HG03378 (cell line): Measurements from ENCODE around the gene SCYL1.
A peak's percentile ranks its signal among the peaks of the same experiment; 100 is the strongest.
"Not testable (repeated sequence)": the region's sequence is repeated elsewhere in the genome, so short reads cannot be mapped to it uniquely, and the experiment has no call there.

Source experiments
- ATAC-seq: cut with Tn5 transposase; IDR thresholded peaks from one replicate; pipeline ENCODE4 v1.9.1; 2021; ENCODE audit warnings: mild to moderate bottlenecking, moderate library complexity; ENCODE audit not compliant: unreplicated experiment

The SCYL1 gene

GRCh38 chr11:65504674-65505465, 20.0 kb upstream of the SCYL1 start:
- ATAC-seq, result no peak

- ATAC-seq, result no peak
Measured at GRCh38 chr11:65505466-65506289, 19.2 kb upstream of the SCYL1 start.

GRCh38 chr11:65506290-65506771, 18.6 kb upstream of the SCYL1 start:
- ATAC-seq, result no peak

GRCh38 chr11:65506772-65507505, 17.9 kb upstream of the SCYL1 start:
- ATAC-seq, result peak; percentile 22

GRCh38 chr11:65512311-65512710, 12.6 kb upstream of the SCYL1 start:
- not testable (repeated sequence) for ATAC-seq

- ATAC-seq, result no peak
Measured at GRCh38 chr11:65516135-65516968, 8.5 kb upstream of the SCYL1 start.

- not testable (repeated sequence) for ATAC-seq
Measured at GRCh38 chr11:65518941-65519549, 5.8 kb upstream of the SCYL1 start.

- ATAC-seq, result not testable (repeated sequence)
Measured at GRCh38 chr11:65521777-65522521, 2.9 kb upstream of the SCYL1 start.

- ATAC-seq, result not testable (repeated sequence)
Measured at GRCh38 chr11:65522718-65523630, 1.9 kb upstream of the SCYL1 start.

GRCh38 chr11:65523631-65523968, 1.3 kb upstream of the SCYL1 start:
- not testable (repeated sequence) for ATAC-seq

GRCh38 chr11:65524014-65524740, 706 bp upstream of the SCYL1 start:
- ATAC-seq, result no peak

- ATAC-seq, result no peak
Measured at GRCh38 chr11:65525546-65526480, 930 bp downstream of the SCYL1 start.

- ATAC-seq, result no peak
Measured at GRCh38 chr11:65526744-65527143, 1.9 kb downstream of the SCYL1 start.

GRCh38 chr11:65528819-65529350, 4.0 kb downstream of the SCYL1 start:
- no peak for ATAC-seq

- ATAC-seq, result no peak
Measured at GRCh38 chr11:65529475-65530156, 4.7 kb downstream of the SCYL1 start.

- no peak for ATAC-seq
Measured at GRCh38 chr11:65530157-65530496, 5.2 kb downstream of the SCYL1 start.
